Right cardiac atrium (tissue), 5 donors: Measurements from ENCODE around the gene ARHGAP32. TPM values are rescaled to one million over a fixed set of nuclear protein-coding genes. Genes with fewer than 3 reads are reported as not detected.

Experiments
- ATAC-seq, 2 donors: fragments of 200-7000 bp; cut with Tn5 transposase; one replicate each; pipeline versions ENCODE4 v1.8.0 to v1.9.1; 2020; ENCODE audit warnings: moderate library complexity in 2 of 2, mild to moderate bottlenecking in 1 of 2
- DNase-seq, 3 donors: peaks; one replicate each; pipeline ENCODE4 v3.0.0-alpha.2; 2020
- H3K27ac ChIP-seq: one replicate; pipeline ENCODE4 v1.5.1; 2013; ENCODE audit warnings: mild to moderate bottlenecking, low read length, control low read depth, moderate library complexity
- H3K27me3 ChIP-seq: one replicate; pipeline ENCODE4 v1.6.1; 2013; ENCODE audit not compliant: control insufficient read depth, insufficient read depth
- H3K4me1 ChIP-seq: one replicate; pipeline ENCODE4 v1.6.1; 2013; ENCODE audit warnings: low read length; ENCODE audit not compliant: control insufficient read depth, insufficient read depth
- H3K4me3 ChIP-seq: one replicate; pipeline ENCODE4 v1.5.1; 2013; ENCODE audit warnings: low read length, control low read depth
- H3K9me3 ChIP-seq: one replicate; pipeline ENCODE4 v1.6.1; 2013; ENCODE audit warnings: low read length; ENCODE audit not compliant: control insufficient read depth
- WGBS: extraction: QIAGEN DNeasy Blood & Tissue Kit; methylation state at CpG from one replicate; pipeline ENCODE4 v1.1.7; 2013; 5-methylcytosine and 5-hydroxymethylcytosine counted together
- intact Hi-C, 4 donors: fragments of 100-400 bp; cut with DNase I; formaldehyde crosslinking; loops; one replicate each; pipeline versions ENCODE4 v1.11.0 to v1.14.0; 2022 to 2023
- polyA plus RNA-seq: library from polyadenylated mRNA; stranded (reverse); fragments of 200-250 nt; gene quantifications from one replicate; pipeline ENCODE4 v1.2.3, GENCODE V29; 2013
- total RNA-seq, 4 donors: library from RNA; stranded (reverse); fragmentation: NEBNext Ultra II Directional; extraction: Animal tissue kit (Norgen Biotek cat#: 25700); gene quantifications; one replicate each; pipeline ENCODE4 v1.2.1, GENCODE V29; 2021
- donor health status: healthy with polysubstance abuse.
- donor health status: DM: no; HTN: yes; CAD: no.
- donor health status: DM: no; HTN: no; CAD: no.
- donor health status: DM: no; HTN: yes; CAD: no; lungs with severe emphysema.
- donor health status: DM: yes; HTN: yes; CAD: no.

ARHGAP32 gene
- total and polyA plus RNA-seq, 5 donors, result 3.5 to 13.0 (median 9.8) TPM

DNA sequence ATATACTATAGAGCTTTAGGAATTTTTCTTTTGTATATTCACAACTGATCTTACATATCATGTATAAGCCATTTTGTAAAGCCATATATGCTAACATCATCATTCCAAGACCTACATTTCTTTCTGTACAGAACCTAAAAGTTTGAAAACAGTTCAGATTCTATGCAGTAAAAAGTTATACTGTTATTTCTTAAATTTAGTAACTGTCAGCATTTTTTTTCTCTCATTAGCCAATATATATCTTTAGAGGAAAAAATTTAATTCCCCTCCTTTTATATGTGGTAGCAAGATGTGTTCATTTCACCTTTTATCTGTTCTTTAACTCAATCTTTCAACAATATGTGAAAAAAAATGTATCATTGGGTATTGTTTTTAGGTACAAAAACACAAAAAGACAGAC is 129.0 kb downstream of the ARHGAP32 start:
- Histone ChIP-seq H3K27me3 (no peaks in the 10 kb centered on the region), H3K4me1 (no peaks in the 10 kb centered on the region), H3K27ac (no peak overlapping the region), H3K4me3 (no peak overlapping the region), H3K9me3 (no peaks in the 10 kb centered on the region)
- no peak for DNase-seq
- intact Hi-C loops, result no loop called here
- ATAC-seq, result no peak

DNA sequence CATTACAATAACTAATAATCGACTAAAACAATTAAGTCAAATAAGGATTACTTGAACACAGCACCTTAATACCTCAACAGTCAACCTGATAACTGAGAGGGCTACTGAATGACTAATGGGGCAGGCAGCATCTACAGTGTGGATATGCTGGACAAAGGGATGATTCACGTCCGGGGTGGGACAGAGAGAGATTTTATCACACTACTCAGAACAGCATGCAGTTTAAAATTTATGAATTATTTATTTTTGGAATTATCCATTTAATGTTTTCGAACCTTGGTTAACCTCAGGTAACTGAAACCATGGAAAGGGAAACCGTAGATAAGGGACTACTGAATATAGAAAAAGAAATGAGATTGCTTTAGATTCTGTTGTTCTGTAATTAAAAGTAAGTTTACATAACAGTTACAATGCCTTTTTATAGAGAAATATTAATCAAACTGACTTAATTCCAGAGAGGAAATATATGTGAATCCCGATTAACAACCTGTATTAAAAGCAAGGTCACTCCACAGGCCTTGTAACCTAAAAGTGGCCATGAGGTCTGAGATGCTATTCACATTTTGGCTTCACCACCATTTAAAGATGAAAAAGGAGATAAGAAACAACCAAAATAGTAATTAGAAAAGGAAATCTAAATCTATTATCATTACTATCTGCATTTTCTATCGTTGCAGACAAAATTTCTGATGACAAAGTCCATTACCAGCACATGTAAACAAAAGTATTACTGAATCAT is 130.5 kb downstream of the ARHGAP32 start:
- no peak overlapping the region for H3K4me3 ChIP-seq
- WGBS, result 85% methylated on average over 7 of the region's 7 CpGs
- H3K9me3 ChIP-seq, result no peaks in the 10 kb centered on the region
- no peak for DNase-seq
- intact Hi-C loops, result no loop called here
- no peaks in the 10 kb centered on the region for H3K4me1 ChIP-seq
- no peaks in the 10 kb centered on the region for H3K27me3 ChIP-seq
- no peak overlapping the region for H3K27ac ChIP-seq
- no peak for ATAC-seq

DNA sequence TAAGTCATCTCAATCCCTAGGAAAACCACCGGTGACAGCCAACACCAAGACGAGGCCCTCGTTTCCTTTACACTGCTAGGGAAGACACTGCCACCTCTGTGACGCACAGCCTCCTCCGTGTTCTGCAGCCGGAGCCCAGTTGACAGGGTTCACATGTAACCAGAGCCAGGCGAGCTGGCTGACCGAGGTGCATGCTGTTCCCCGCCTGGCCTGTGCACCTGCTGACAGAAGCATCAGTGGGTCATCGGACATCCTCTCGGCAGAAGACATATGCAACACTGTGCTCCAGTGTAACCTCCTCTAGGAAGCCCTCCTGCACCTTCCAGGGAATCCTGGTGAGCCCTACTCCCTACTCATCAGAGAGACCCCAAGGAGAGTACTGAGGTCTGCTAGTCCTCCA is 135.2 kb downstream of the ARHGAP32 start:
- no peaks in the 10 kb centered on the region for H3K4me1 ChIP-seq
- 86% methylated on average over 11 of the region's 11 CpGs for WGBS
- ATAC-seq (no peak), DNase-seq (peak in 1 of 3 donors; percentile 35)
- H3K27ac ChIP-seq, result no peak overlapping the region
- H3K9me3 ChIP-seq, result no peaks in the 10 kb centered on the region
- no peak overlapping the region for H3K4me3 ChIP-seq
- H3K27me3 ChIP-seq, result no peaks in the 10 kb centered on the region
- intact Hi-C loops, result no loop called here

DNA sequence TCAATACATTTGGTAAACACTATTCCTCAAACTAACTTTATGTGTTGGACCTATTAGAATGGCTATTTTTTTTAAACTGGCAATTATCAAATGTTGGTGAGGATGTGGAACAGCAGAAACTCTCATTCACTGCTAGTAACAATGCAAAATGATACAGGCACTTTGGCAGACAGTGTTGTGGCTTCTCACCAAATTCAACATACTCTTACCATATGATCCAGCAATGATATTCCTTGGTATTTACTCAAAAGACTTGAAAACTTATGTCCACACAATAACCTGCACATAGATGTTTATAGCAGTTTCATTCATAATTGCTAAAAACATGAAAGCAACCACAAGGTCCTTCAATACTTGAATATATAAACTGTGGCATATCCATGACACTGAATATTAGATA is 136.9 kb downstream of the ARHGAP32 start:
- ATAC-seq (no peak), DNase-seq (no peak)
- no peak overlapping the region for H3K4me3 ChIP-seq
- H3K27me3 ChIP-seq, result no peaks in the 10 kb centered on the region
- H3K9me3 ChIP-seq, result no peaks in the 10 kb centered on the region
- no peak overlapping the region for H3K27ac ChIP-seq
- no peaks in the 10 kb centered on the region for H3K4me1 ChIP-seq
- intact Hi-C loops, result no loop called here

DNA sequence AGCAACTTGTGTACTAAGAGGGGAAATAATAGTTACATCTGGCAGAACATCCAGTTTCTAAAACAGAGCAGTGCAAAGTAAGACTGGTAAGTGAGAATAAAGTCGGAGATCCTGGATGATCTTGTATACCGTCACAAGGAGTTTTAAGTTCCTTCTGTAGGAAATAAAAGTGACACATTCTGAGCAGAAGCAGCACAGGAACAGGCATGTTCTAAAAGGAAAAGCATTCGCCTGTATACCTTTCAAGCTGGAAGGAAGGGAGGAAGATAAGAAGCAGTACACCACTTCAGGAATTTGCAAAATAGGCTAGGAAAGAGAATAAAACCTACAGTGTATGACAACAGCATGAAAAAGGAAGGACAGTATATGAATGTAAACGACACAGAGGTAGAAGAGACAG is 143.2 kb downstream of the ARHGAP32 start:
- Histone ChIP-seq H3K9me3 (no peaks in the 10 kb centered on the region), H3K4me1 (no peaks in the 10 kb centered on the region), H3K4me3 (no peak overlapping the region), H3K27me3 (no peaks in the 10 kb centered on the region), H3K27ac (no peak overlapping the region)
- ATAC-seq (no peak), DNase-seq (no peak)
- WGBS, result 67% methylated on average over 4 of the region's 4 CpGs
- intact Hi-C loops, result no loop called here

DNA sequence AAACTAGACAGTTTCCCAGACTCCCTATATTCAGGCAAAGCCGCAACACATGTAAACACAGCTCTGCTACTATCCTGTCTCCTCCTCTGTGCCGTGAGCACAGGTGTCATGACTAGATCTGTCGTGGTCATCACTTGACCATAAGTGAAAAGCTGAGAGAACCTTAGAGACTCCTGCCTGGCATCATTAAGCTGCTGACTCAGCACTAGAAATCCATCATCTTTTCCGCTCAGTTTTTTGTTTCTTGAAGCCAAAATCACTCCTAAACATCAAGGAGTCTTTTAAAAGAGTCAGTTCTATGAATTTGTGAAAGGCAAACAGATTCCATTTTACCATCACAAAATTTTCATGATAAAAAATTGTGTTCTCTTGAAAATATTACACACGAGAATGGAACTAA is 147.0 kb downstream of the ARHGAP32 start:
- 96% methylated on average over 5 of the region's 5 CpGs for WGBS
- ATAC-seq (no peak), DNase-seq (no peak)
- no peak overlapping the region for H3K4me3 ChIP-seq
- no peaks in the 10 kb centered on the region for H3K27me3 ChIP-seq
- intact Hi-C loops, result no loop called here
- H3K9me3 ChIP-seq, result no peaks in the 10 kb centered on the region
- H3K27ac ChIP-seq, result no peak overlapping the region
- no peaks in the 10 kb centered on the region for H3K4me1 ChIP-seq

DNA sequence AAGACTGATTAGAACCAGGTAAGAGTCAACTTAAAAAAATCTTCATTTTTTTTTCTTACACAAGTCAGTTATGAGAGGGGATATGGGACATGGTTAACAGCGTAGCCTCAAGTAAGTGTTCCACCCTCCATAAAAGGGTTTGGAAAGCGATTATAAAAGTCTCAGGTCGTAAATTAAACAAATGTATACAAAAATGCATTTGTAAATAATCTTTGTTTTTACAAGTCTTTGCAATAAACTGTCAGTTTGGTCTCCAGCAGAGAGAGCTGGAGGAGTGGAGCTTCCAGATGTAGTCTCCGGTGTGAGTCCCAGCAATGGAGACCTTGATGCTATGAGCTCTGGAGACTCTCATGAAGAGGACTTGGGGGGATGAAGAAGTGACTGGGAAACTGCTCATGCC is 149.6 kb downstream of the ARHGAP32 start:
- no peak for ATAC-seq
- DNase-seq, result no peak
- Histone ChIP-seq H3K4me3 (no peak overlapping the region), H3K27ac (no peak overlapping the region), H3K9me3 (no peaks in the 10 kb centered on the region), H3K27me3 (no peaks in the 10 kb centered on the region), H3K4me1 (no peaks in the 10 kb centered on the region)
- WGBS, result 94% methylated on average over 4 of the region's 4 CpGs
- intact Hi-C loops, result no loop called here

DNA sequence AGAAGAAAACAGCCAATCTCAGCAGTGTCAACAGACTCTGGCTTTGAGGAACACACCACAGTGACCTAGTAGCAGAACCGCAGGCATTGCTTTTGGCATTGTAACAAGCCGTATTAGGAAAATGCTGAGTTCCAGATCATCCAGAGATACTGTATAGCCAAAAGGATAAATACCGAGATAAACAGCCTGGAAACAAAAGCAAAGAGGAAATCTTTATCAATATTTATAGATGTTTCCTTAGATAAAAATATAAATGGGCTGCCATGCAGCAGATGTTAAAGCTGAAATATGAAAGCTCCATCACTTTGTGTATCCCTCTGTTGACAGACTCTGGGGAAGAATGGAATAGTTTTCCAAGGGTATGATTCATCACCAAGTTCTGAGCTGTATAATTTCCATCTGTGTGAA is 150.5 kb downstream of the ARHGAP32 start:
- no peaks in the 10 kb centered on the region for H3K9me3 ChIP-seq
- no peaks in the 10 kb centered on the region for H3K27me3 ChIP-seq
- intact Hi-C loops, result no loop called here
- no peaks in the 10 kb centered on the region for H3K4me1 ChIP-seq
- no peak overlapping the region for H3K27ac ChIP-seq
- 62% methylated on average over 3 of the region's 3 CpGs for WGBS
- DNase-seq, result no peak
- no peak overlapping the region for H3K4me3 ChIP-seq
- peak in 1 of 2 donors; percentile 71 for ATAC-seq

DNA sequence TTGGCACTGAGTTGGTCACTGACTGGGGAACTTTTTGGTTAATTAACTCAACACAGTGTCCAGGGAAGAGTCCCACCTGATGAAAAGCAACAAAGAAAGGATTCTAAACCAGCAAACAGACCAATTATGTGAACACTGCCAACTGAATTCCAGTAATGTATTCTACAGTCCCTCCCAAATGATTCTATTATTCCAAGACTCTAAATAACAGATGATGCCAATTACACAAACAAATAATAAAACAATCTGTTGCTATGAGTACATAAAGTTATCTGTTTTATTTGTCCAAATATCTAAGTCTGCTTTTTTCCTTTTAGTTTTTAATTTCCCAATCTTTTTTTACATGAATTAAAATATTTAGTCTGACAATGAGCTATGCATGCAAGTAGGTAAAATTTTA is 151.2 kb downstream of the ARHGAP32 start:
- no peak for DNase-seq
- H3K9me3 ChIP-seq, result no peaks in the 10 kb centered on the region
- H3K27ac ChIP-seq, result no peak overlapping the region
- intact Hi-C loops, result no loop called here
- H3K27me3 ChIP-seq, result no peaks in the 10 kb centered on the region
- no peaks in the 10 kb centered on the region for H3K4me1 ChIP-seq
- no peak overlapping the region for H3K4me3 ChIP-seq
- ATAC-seq, result no peak

DNA sequence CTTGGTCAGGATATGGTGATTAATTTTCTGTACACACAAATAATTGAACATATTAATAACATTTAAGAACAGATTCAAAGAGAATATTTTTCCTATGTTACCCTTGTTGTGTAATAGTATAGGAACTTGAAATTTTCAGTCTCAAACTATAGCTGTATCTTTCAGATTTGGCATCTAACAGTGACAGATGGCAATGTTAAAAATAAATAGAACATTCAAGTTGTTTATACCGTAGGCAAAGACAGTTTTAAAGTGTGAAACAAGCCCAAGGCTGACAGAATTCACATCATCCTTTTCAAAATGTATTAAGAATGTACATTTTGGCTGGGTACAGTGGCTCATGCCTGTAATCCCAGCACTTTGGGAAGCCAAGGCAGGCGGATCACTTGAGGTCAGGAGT is 156.9 kb downstream of the ARHGAP32 start:
- intact Hi-C loops, result no loop called here
- Histone ChIP-seq H3K4me3 (no peak overlapping the region), H3K4me1 (no peaks in the 10 kb centered on the region), H3K9me3 (no peaks in the 10 kb centered on the region), H3K27me3 (no peaks in the 10 kb centered on the region), H3K27ac (no peak overlapping the region)
- DNase-seq (no peak), ATAC-seq (no peak)
- 89% methylated on average over 2 of the region's 2 CpGs for WGBS

DNA sequence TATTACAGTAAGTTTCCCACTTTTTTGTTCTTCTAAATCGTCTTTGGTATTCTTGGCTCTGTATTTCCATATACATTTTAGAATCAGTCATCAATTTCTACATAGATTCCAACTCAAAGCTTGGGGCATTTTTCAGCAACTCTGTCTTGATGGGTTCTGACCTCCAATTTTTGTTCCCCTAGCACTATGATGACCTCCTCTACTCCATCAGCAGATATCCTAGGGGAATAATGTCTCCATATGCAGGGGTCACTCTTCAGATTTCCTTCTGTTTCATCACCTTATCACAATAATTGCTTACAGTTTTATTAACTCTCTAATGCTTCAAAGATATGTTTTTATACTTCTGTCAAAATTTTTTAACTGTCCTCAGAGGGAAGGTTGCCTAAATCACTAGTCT is 158.1 kb downstream of the ARHGAP32 start:
- WGBS, result 86% methylated on average over 1 of the region's 1 CpG

More for the DNA sequence above, 158.1 kb downstream of the ARHGAP32 start:
- Histone ChIP-seq H3K27me3 (no peaks in the 10 kb centered on the region), H3K27ac (no peak overlapping the region), H3K9me3 (no peaks in the 10 kb centered on the region), H3K4me1 (no peaks in the 10 kb centered on the region), H3K4me3 (no peak overlapping the region)
- no peak for DNase-seq
- intact Hi-C loops, result no loop called here
- no peak for ATAC-seq
